GM13976 (cell line): ENCODE data around the gene TMBIM4.

Experiments used
- DNase-seq: peaks from one replicate; pipeline ENCODE4 v3.0.0; 2012; ENCODE audit warnings: low spot score
- CTCF ChIP-seq: IDR thresholded peaks from 2 replicates; pipeline ENCODE4 v1.5.1; 2012; ENCODE audit warnings: borderline replicate concordance, mild to moderate bottlenecking; ENCODE audit not compliant: insufficient read depth; ENCODE audit errors: extremely low read depth, missing control alignments, control extremely low read depth
- in situ Hi-C: fragments of 300-500 bp; cut with MboI; formaldehyde crosslinking; loops from one replicate; pipeline ENCODE4 v1.12.0; 2022; ENCODE audit warnings: low sequenced_read_pairs, mixed read lengths, inconsistent platforms; ENCODE audit not compliant: unreplicated experiment

TMBIM4 gene

GRCh38 chr12:66117242-66117641 lies 52.6 kb downstream of the TMBIM4 start:
- no peak for TF ChIP-seq CTCF

DNA sequence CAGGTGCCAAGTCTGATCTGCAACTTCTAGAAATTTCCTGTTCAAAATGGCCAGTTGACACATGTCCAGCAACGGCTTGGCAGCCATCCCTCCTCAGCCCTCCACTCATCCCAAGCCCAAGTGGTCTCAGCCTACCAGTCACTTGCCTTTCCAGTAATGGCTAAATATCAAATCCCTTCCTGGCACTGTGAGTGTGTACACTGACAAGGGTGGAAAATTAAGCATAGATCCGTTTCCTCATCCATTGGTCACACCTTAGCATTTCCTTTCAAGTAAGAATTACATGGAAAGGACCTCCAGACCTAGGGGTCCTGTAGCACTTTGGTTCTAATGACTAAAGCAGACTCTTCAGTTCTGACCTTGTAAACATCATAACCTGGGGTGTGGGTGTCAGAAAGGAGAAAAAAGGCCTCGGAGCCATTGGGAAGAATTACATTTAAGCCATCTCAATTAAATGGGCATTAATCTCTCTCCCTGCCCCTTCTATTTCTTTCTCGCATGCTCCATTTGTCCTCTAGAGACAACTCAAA lies 54.7 kb downstream of the TMBIM4 start:
- no peak for DNase-seq
- in situ Hi-C loops, result loop anchor here (25.0 kb wide), 1 partner anchor 1228 kb away; no protein-coding TSS in a partner anchor
- no peak for TF ChIP-seq CTCF

More at GRCh38 chr12:66117242-66117641, 52.6 kb downstream of the TMBIM4 start:
- DNase-seq, result no peak
- in situ Hi-C loops, result loop anchor here (25.0 kb wide), 1 partner anchor 1230 kb away; no protein-coding TSS in a partner anchor

- TF ChIP-seq CTCF, result no peak
- DNase-seq, result no peak
- in situ Hi-C loops, result loop anchor here (25.0 kb wide), 1 partner anchor 1226 kb away; no protein-coding TSS in a partner anchor
Measured at GRCh38 chr12:66113471-66113870, 56.3 kb downstream of the TMBIM4 start.

DNA sequence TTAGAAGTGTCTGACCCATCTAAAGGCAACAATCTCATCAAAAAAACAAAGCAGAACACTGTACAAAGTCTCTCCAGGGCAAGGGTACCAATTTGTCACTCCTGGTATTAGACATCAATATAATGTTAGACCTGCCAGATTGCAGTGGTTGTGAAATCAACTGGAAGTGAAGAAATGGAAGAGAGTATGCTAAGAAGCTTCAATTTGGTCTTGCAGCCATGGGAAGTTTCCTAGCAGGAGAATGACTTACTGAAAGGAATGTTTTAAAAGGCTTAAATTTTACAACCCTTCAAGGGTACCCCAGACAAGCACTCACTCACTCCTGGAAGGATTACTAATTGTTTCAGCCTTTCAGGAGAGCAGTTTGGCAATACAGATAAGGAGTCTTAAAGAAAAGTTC lies 58.2 kb downstream of the TMBIM4 start:
- in situ Hi-C loops, result loop anchor here (25.0 kb wide), 1 partner anchor 1224 kb away; no protein-coding TSS in a partner anchor

GRCh38 chr12:66109056-66109455 lies 60.7 kb downstream of the TMBIM4 start:
- no peak for DNase-seq
- in situ Hi-C loops, result loop anchor here (25.0 kb wide), 1 partner anchor 1222 kb away; no protein-coding TSS in a partner anchor
- no peak for TF ChIP-seq CTCF

More for the DNA sequence above, 58.2 kb downstream of the TMBIM4 start:
- TF ChIP-seq CTCF, result no peak
- DNase-seq, result no peak

DNA sequence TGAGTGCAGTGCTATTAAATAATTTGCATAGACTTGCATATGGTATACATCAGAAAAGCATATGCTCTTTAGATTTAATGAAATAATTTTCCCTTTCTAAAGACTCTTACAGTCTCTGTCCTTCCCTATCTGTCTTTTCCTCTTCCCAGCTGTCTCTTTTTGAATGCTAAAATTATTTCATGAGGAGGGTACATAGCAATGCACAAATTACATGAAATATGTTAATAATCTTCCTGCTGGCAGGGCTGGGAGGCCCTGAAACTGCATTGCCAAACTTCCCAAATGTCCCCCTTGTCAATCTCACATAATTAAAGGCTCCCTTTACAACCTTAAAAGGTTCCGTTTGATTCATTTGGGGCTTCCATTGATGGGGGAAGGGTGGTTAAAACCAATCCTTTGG lies 61.4 kb downstream of the TMBIM4 start:
- TF ChIP-seq CTCF, result no peak
- DNase-seq, result no peak
- in situ Hi-C loops, result loop anchor here (25.0 kb wide), 1 partner anchor 1221 kb away; no protein-coding TSS in a partner anchor
